Measurements from ENCODE around the gene P2RX4. TPM values are rescaled to one million over a fixed set of nuclear protein-coding genes. Genes with fewer than 3 reads are reported as not detected.

The P2RX4 gene
- total and polyA plus RNA-seq, 2 of the 13 experiments (the other 11 are each of a cell fraction or from before 2014, with no cell fraction given) = 13.8 to 30.8 TPM

GRCh38 chr12:121264135-121264534 lies 54.2 kb downstream of the P2RX4 start:
- over 99% methylated on average over 8 of the region's 8 CpGs for WGBS (ENCODE audit: low lambda C conversion rate)
- Histone ChIP-seq H3K4me2 (ENCODE audit: low read depth, low read length) (no peak overlapping the region), H3K27me3 (ENCODE audit: control insufficient read depth in 1 of 2, insufficient read depth in 2 of 2, low read length in 2 of 2) (no peaks in the 10 kb centered on the region), H3K36me3 (replicated peaks in 1 of 2; ENCODE audit: control insufficient read depth in 1 of 2, insufficient read depth in 2 of 2, low read length in 2 of 2) (peaks cover 13 to 53% of the 10 kb centered on the region in 2 experiments), H3K9ac (ENCODE audit: insufficient read depth, low read depth, low read length) (no peak overlapping the region), H3K4me3 (replicated peaks in 1 of 3; ENCODE audit: insufficient read depth in 1 of 3, low read depth in 2 of 3, low read length in 3 of 3) (no peak overlapping the region), H3K79me2 (ENCODE audit: insufficient read depth, low read length) (no peaks in the 10 kb centered on the region), H3K4me1 (ENCODE audit: insufficient read depth, low read length) (no peaks in the 10 kb centered on the region), H3K9me3 (ENCODE audit: low read length) (no peaks in the 10 kb centered on the region), H2AFZ (ENCODE audit: low read length) (no peak overlapping the region), H3K27ac (ENCODE audit: extremely low read length, insufficient read depth, low read length) (no peak overlapping the region), H4K20me1 (ENCODE audit: insufficient read depth, low read length) (no peaks in the 10 kb centered on the region)
- no TSS peak for BruUV-seq (replicated peaks)
- ChIA-PET CTCF (ENCODE audit: low intra/inter-chr PET ratio, low total read pairs) (no interaction called here), POLR2A (interaction anchor here (0.8 kb wide), 1 partner anchor 9 kb away, joined by 3 read pairs; no protein-coding TSS in a partner anchor)
- DNase-seq (ENCODE audit: low spot score) = no peak
- no peak; the same call in 2 of the 3 replicates for ATAC-seq
- in situ Hi-C loops (cut with HindIII; ENCODE audit: extremely low pct_ligation_motif_present, low pct_unique_long_range_greater_than_20kb) (no loop called here), intact Hi-C loops (cut with micrococcal nuclease; ENCODE audit: unreplicated experiment) (no loop called here)
- TF ChIP-seq ZNF780A (CRISPR knock-in tag; IDR thresholded peaks at IDR 0.05) = no peak
- TF ChIP-seq HNRNPUL1 (IDR thresholded peaks at IDR 0.05; ENCODE audit: low read depth, low read length) = no peak
- TF ChIP-seq TAF15 (IDR thresholded peaks at IDR 0.05; ENCODE audit: low read depth, low read length, poor library complexity, severe bottlenecking) = no peak
- TF ChIP-seq ZNF530 (CRISPR knock-in tag; IDR thresholded peaks at IDR 0.05; ENCODE audit: low read depth) = no peak
- TF ChIP-seq ATM (IDR thresholded peaks at IDR 0.05; ENCODE audit: borderline replicate concordance) = no peak
- no peak for TF ChIP-seq CEBPG (CRISPR knock-in tag; IDR thresholded peaks at IDR 0.05)
- no peak for TF ChIP-seq FLYWCH1 (CRISPR knock-in tag; IDR thresholded peaks at IDR 0.05)
- TF ChIP-seq NR2F1 (CRISPR knock-in tag; IDR thresholded peaks at IDR 0.05) = no peak
- TF ChIP-seq, protein P1, sequence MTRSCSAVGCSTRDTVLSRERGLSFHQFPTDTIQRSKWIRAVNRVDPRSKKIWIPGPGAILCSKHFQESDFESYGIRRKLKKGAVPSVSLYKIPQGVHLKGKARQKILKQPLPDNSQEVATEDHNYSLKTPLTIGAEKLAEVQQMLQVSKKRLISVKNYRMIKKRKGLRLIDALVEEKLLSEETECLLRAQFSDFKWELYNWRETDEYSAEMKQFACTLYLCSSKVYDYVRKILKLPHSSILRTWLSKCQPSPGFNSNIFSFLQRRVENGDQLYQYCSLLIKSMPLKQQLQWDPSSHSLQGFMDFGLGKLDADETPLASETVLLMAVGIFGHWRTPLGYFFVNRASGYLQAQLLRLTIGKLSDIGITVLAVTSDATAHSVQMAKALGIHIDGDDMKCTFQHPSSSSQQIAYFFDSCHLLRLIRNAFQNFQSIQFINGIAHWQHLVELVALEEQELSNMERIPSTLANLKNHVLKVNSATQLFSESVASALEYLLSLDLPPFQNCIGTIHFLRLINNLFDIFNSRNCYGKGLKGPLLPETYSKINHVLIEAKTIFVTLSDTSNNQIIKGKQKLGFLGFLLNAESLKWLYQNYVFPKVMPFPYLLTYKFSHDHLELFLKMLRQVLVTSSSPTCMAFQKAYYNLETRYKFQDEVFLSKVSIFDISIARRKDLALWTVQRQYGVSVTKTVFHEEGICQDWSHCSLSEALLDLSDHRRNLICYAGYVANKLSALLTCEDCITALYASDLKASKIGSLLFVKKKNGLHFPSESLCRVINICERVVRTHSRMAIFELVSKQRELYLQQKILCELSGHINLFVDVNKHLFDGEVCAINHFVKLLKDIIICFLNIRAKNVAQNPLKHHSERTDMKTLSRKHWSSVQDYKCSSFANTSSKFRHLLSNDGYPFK (CRISPR knock-in tag; IDR thresholded peaks at IDR 0.05; ENCODE audit: borderline replicate concordance) = no peak
- no peak for TF ChIP-seq SYNCRIP (IDR thresholded peaks at IDR 0.05; ENCODE audit: insufficient read depth, low read depth, low read length)
- FAIRE-seq = no peak
